ENCODE measurements around the gene ZNF805.
"Not testable (repeated sequence)": the region's sequence is repeated elsewhere in the genome, so short reads cannot be mapped to it uniquely, and the experiment has no call there.

The ZNF805 gene

GRCh38 chr19:57240311-57241090, at the start of gene ZNF805:
Gene ZNF805 (plus strand): TSS chr19:57240632. CDS start chr19:57240892, 260 bp downstream.
- H3K27ac Mint-ChIP-seq, result peak within 1 kb of the TSS; percentile 94 to 97

GRCh38 chr19:57191141-57192076, 49.0 kb upstream of the ZNF805 start, which contains the start of gene ZNF264:
Gene ZNF264 (plus strand): TSS chr19:57191500. CDS start chr19:57191914, 414 bp downstream.
- peaks cover 40% of the 10 kb centered on the region for H3K4me1 Mint-ChIP-seq
- ATAC-seq, result peak; percentile 98
- peak within 1 kb of the TSS; percentile 97 for H3K27ac Mint-ChIP-seq
- H3K4me3 Mint-ChIP-seq, result peak within 1 kb of the TSS; percentile 92 to 93
- DNase-seq, result peak; percentile 84 to 90
- peaks cover 7% of the 10 kb centered on the region for H3K27me3 Mint-ChIP-seq
- peaks cover 24 to 44% of the 10 kb centered on the region in 2 donors for H3K9me3 Mint-ChIP-seq

More at GRCh38 chr19:57240311-57241090, at the start of gene ZNF805:
- H3K4me1 Mint-ChIP-seq, result peaks cover 42% of the 10 kb centered on the region
- peak; percentile 99 for ATAC-seq
- H3K9me3 Mint-ChIP-seq, result peaks cover 0 to 4% of the 10 kb centered on the region in 2 donors
- peak; percentile 92 to 95 for DNase-seq
- peak within 1 kb of the TSS; percentile 80 to 88 for H3K4me3 Mint-ChIP-seq
- no peaks in the 10 kb centered on the region for H3K27me3 Mint-ChIP-seq

- ATAC-seq (peak; percentile 25), DNase-seq (peak in 1 of 2 donors; percentile 1)
- Mint-ChIP-seq H3K27ac (peak overlapping the region; percentile 96 to 97), H3K27me3 (peaks cover 6% of the 10 kb centered on the region), H3K9me3 (peaks cover 29 to 49% of the 10 kb centered on the region in 2 donors), H3K4me3 (peak overlapping the region; percentile 92 to 93), H3K4me1 (peaks cover 40% of the 10 kb centered on the region)
These were observed 48.4 kb upstream of the ZNF805 start for GRCh38 chr19:57192077-57192420.

DNA sequence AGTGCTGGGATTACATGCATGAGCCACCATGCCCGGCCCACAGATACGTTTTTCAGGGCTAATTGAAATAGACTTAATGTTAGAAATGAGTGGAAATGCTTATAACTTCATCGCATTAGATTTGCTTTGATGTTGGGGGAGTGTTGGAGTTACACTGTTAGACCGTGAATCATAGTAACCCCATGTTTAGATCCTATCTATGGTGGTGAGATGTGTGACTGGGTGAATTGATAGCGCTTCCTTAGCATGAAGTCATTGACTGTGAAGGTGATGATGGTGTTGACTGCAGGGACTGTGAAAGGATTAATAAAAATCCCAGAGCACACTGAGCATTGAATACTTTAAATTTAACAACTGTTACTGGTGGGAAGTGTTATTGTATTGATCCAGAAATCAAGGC, 47.4 kb upstream of the ZNF805 start:
- Mint-ChIP-seq H3K27ac (no peak overlapping the region), H3K27me3 (no peaks in the 10 kb centered on the region), H3K9me3 (peaks cover 24 to 44% of the 10 kb centered on the region in 2 donors), H3K4me1 (peaks cover 40% of the 10 kb centered on the region), H3K4me3 (peak overlapping the region; percentile 92 to 93)
- ATAC-seq, result no peak
- no peak for DNase-seq

DNA sequence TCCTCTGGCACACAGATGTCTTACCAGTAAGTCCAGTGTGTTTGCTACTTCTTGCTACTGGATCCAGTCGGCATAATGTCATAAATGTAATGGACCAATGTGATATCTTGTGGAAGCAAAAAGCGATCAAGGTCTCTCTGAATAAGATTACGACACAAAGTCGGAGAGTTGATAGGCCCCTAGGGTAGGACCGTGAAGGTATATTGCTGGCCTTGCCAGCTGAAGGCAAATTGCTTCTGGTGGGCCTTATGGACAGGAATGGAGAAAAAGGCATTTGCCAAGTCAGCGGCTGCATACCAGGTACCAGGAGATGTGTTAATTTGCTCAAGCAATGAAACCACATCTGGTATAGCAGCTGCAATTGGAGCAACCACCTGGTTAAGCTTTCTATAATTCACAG, 42.6 kb upstream of the ZNF805 start:
- Mint-ChIP-seq H3K9me3 (peaks cover 16 to 41% of the 10 kb centered on the region in 2 donors), H3K4me1 (peaks cover 14% of the 10 kb centered on the region)
- DNase-seq, H3K27me3 Mint-ChIP-seq, ATAC-seq, H3K27ac Mint-ChIP-seq, H3K4me3 Mint-ChIP-seq: not testable (repeated sequence)

DNA sequence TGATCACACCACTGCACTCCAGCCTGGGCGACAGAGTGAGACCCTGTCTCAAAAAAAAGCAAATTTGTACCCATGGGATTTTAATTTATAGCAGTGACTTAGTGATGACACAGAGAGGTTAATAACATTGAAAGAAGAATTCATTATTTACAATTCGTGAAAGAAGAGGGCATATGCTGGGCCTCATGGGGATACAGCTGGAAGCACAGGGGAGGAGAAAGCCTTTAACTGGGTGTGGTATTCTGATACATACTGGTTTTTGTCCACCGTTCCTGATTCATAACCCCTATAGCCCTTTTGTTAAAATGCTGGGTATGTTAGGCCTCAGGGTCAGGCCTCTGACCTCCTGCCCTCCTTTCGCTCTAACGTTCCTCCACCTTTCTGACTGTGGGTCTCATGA, 38.3 kb upstream of the ZNF805 start:
- H3K4me3 Mint-ChIP-seq, result no peak overlapping the region
- no peaks in the 10 kb centered on the region for H3K27me3 Mint-ChIP-seq
- DNase-seq (no peak), ATAC-seq (no peak)
- H3K27ac Mint-ChIP-seq, result no peak overlapping the region
- H3K9me3 Mint-ChIP-seq, result peaks cover 22 to 44% of the 10 kb centered on the region in 2 donors
- no peaks in the 10 kb centered on the region for H3K4me1 Mint-ChIP-seq

DNA sequence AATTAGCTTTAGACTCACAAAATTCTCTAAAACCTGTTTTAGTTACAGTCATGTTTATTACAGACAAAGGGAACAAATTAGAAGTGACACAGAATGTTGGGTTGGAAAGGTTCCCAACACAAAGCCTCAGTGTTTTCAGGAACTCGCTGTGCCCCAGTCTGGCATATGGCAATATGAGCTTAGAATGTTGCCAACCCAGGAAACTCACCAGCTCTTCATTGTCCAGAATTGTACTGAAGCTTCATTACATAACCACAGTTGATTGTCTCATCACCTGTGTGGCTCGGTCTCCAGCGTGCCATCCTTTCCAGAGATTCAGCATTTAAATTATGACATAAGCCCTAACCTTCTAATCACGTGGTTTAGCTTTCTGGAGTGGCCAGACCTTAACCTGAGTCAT, 30.1 kb upstream of the ZNF805 start:
- DNase-seq, result no peak
- no peak for ATAC-seq
- Mint-ChIP-seq H3K4me3 (no peak overlapping the region), H3K4me1 (no peaks in the 10 kb centered on the region), H3K9me3 (peaks cover 24 to 43% of the 10 kb centered on the region in 2 donors), H3K27ac (no peak overlapping the region), H3K27me3 (no peaks in the 10 kb centered on the region)

DNA sequence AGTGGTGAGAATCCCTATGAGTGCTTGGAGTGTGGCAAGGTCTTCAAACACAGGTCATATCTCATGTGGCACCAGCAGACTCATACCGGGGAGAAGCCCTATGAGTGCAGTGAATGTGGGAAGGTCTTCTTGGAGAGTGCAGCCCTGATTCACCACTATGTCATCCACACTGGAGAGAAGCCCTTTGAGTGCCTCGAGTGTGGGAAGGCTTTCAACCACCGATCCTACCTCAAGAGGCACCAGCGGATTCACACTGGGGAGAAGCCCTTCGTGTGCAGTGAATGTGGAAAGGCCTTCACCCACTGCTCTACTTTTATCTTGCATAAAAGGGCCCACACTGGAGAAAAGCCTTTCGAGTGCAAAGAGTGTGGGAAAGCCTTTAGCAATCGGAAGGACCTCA, 28.3 kb upstream of the ZNF805 start:
- peaks cover 29 to 47% of the 10 kb centered on the region in 2 donors for H3K9me3 Mint-ChIP-seq
- DNase-seq (no peak), ATAC-seq (no peak)
- H3K27ac Mint-ChIP-seq, result peak overlapping the region in 1 of 2 donors; percentile 27
- no peaks in the 10 kb centered on the region for H3K4me1 Mint-ChIP-seq
- no peaks in the 10 kb centered on the region for H3K27me3 Mint-ChIP-seq
- no peak overlapping the region for H3K4me3 Mint-ChIP-seq

GRCh38 chr19:57227502-57227901, 12.9 kb upstream of the ZNF805 start:
- no peak for DNase-seq
- H3K4me1 Mint-ChIP-seq, result no peaks in the 10 kb centered on the region
- H3K4me3 Mint-ChIP-seq, result no peak overlapping the region
- ATAC-seq, result no peak
- no peaks in the 10 kb centered on the region for H3K27me3 Mint-ChIP-seq
- H3K27ac Mint-ChIP-seq, result no peak overlapping the region
- peaks cover 20 to 33% of the 10 kb centered on the region in 2 donors for H3K9me3 Mint-ChIP-seq

GRCh38 chr19:57231686-57232085, 8.7 kb upstream of the ZNF805 start:
- Mint-ChIP-seq H3K27me3 (no peaks in the 10 kb centered on the region), H3K27ac (no peak overlapping the region), H3K4me1 (no peaks in the 10 kb centered on the region), H3K9me3 (peaks cover 3% of the 10 kb centered on the region in 2 donors), H3K4me3 (no peak overlapping the region)
- ATAC-seq (no peak), DNase-seq (no peak)

DNA sequence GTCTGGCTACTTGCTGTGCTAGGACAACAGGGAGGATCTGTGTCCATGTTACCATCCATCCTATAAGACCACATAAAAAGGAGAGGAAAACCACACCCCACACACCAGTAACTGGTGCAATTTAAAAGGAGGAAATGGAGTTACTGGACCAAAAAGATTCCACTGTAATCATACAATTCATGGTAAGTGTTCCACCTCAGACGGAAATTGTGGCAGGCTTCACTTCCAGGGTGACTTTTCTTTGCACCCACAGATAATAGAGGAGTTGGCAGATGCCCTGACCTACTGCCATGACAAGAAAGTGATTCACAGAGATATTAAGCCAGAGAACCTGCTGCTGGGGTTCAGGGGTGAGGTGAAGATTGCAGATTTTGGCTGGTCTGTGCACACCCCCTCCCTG, 7.2 kb upstream of the ZNF805 start:
- Mint-ChIP-seq H3K4me1 (no peaks in the 10 kb centered on the region), H3K27me3 (no peaks in the 10 kb centered on the region), H3K27ac (no peak overlapping the region), H3K4me3 (no peak overlapping the region), H3K9me3 (no peaks in the 10 kb centered on the region)
- DNase-seq, result no peak
- ATAC-seq, result no peak

- no peaks in the 10 kb centered on the region for H3K27me3 Mint-ChIP-seq
- peak overlapping the region; percentile 80 to 88 for H3K4me3 Mint-ChIP-seq
- peak overlapping the region; percentile 94 to 97 for H3K27ac Mint-ChIP-seq
- peaks cover 40% of the 10 kb centered on the region for H3K4me1 Mint-ChIP-seq
- ATAC-seq (no peak), DNase-seq (no peak)
- peaks cover 0 to 4% of the 10 kb centered on the region in 2 donors for H3K9me3 Mint-ChIP-seq
These were observed 486 bp upstream of the ZNF805 start for GRCh38 chr19:57239982-57240310.

GRCh38 chr19:57241176-57241575, 744 bp downstream of the ZNF805 start:
- ATAC-seq (no peak), DNase-seq (no peak)
- peak overlapping the region; percentile 80 to 88 for H3K4me3 Mint-ChIP-seq
- no peaks in the 10 kb centered on the region for H3K27me3 Mint-ChIP-seq
- H3K9me3 Mint-ChIP-seq, result peaks cover 0 to 4% of the 10 kb centered on the region in 2 donors
- peaks cover 42% of the 10 kb centered on the region for H3K4me1 Mint-ChIP-seq
- peak overlapping the region; percentile 94 to 97 for H3K27ac Mint-ChIP-seq

GRCh38 chr19:57242821-57243220, 2.4 kb downstream of the ZNF805 start:
- no peak for ATAC-seq
- Mint-ChIP-seq H3K27ac (no peak overlapping the region), H3K9me3 (peaks cover 0 to 4% of the 10 kb centered on the region in 2 donors), H3K27me3 (no peaks in the 10 kb centered on the region), H3K4me1 (peaks cover 42% of the 10 kb centered on the region), H3K4me3 (peak overlapping the region in 1 of 2 donors; percentile 22)
- no peak for DNase-seq

DNA sequence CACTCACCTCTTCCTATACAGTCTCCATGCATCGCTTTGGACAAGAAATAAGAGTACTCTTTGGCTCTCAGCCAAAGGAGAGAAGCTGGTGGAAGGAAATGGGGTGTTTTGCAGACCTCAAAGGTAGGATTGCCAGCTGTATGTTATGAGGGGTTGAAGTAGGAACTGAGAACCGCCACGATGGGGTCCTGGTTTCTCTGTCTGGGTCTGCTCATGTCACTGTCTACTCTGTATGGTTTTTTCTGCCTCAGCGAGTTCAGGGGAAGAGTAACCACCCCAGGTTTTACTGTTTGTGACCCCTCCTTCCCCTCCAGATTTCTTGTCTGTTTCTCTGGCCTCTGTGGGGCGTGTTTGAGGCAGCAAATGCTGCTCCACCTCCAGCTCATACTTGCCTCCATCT, 4.1 kb downstream of the ZNF805 start:
- H3K4me3 Mint-ChIP-seq, result peak overlapping the region in 1 of 2 donors; percentile 24
- ATAC-seq, result no peak
- no peaks in the 10 kb centered on the region for H3K27me3 Mint-ChIP-seq

DNA sequence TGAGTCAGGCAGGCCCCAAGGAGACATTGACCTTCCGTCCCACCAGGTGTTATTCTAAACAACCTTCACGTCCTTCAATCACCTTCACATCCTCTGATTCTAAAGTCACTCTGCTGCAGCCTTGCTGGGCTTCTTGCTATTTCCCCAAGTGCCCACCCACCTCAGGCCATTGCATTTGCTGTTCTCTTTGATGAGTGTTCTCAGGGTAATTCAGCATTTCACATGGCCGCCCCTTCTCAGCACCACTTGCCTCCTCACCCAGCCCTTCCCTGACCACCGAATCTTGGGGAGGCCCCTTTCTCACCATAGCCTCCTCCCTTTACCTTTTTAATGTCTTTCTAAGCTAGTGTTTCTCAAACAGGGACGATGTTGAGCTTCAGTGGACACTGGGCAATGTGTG, 4.6 kb downstream of the ZNF805 start:
- peaks cover 0 to 5% of the 10 kb centered on the region in 2 donors for H3K9me3 Mint-ChIP-seq
- no peak overlapping the region for H3K4me3 Mint-ChIP-seq
- no peak for ATAC-seq
- no peaks in the 10 kb centered on the region for H3K27me3 Mint-ChIP-seq
- peaks cover 38% of the 10 kb centered on the region for H3K4me1 Mint-ChIP-seq
- peak overlapping the region in 1 of 2 donors; percentile 48 for H3K27ac Mint-ChIP-seq
- DNase-seq, result no peak

More for the DNA sequence above, 4.1 kb downstream of the ZNF805 start:
- DNase-seq, result no peak
- no peaks in the 10 kb centered on the region for H3K9me3 Mint-ChIP-seq
- H3K27ac Mint-ChIP-seq, result no peak overlapping the region
- peaks cover 42% of the 10 kb centered on the region for H3K4me1 Mint-ChIP-seq
